Stimulated activated CD8-positive, alpha-beta memory T cell treated with anti-CD3 and anti-CD28 coated beads, Interleukin-12 subunit alpha, Interleukin-12 subunit beta, amount 100 ng/mL, for 4 hours (primary cell): Measurements from ENCODE around the gene ADD1.
"Not testable (repeated sequence)": the region's sequence is repeated elsewhere in the genome, so short reads cannot be mapped to it uniquely, and the experiment has no call there.

Source experiments
- DNase-seq: peaks from one replicate; pipeline ENCODE4 v3.0.0-alpha.2; 2020; ENCODE audit warnings: low read depth

ADD1 gene

GRCh38 chr4:2922453-2923101, 78.9 kb downstream of the ADD1 start:
- not testable (repeated sequence) for DNase-seq

GRCh38 chr4:2923141-2923551, 79.5 kb downstream of the ADD1 start:
- DNase-seq, result no peak

GRCh38 chr4:2923668-2924173, 80.1 kb downstream of the ADD1 start:
- DNase-seq, result no peak

GRCh38 chr4:2924286-2924685, 80.6 kb downstream of the ADD1 start:
- no peak for DNase-seq

- no peak for DNase-seq
These were observed 81.2 kb downstream of the ADD1 start for GRCh38 chr4:2924765-2925301.

GRCh38 chr4:2925496-2925895, 81.9 kb downstream of the ADD1 start:
- DNase-seq, result no peak

- DNase-seq, result no peak
These were observed 82.6 kb downstream of the ADD1 start for GRCh38 chr4:2925931-2926860.

GRCh38 chr4:2927016-2927695, 83.5 kb downstream of the ADD1 start:
- DNase-seq, result no peak

- no peak for DNase-seq
These were observed 84.0 kb downstream of the ADD1 start for GRCh38 chr4:2927696-2928075.

GRCh38 chr4:2928242-2929176, 84.9 kb downstream of the ADD1 start:
- no peak for DNase-seq

- no peak for DNase-seq
These were observed 85.8 kb downstream of the ADD1 start for GRCh38 chr4:2929469-2929868.

- no peak for DNase-seq
These were observed 86.6 kb downstream of the ADD1 start for GRCh38 chr4:2930135-2930757.

GRCh38 chr4:2930758-2931511, 87.3 kb downstream of the ADD1 start:
- DNase-seq, result no peak

GRCh38 chr4:2931512-2932301, 88.1 kb downstream of the ADD1 start:
- no peak for DNase-seq

GRCh38 chr4:2932321-2932950, 88.8 kb downstream of the ADD1 start:
- no peak for DNase-seq

- DNase-seq, result no peak
These were observed 89.4 kb downstream of the ADD1 start for GRCh38 chr4:2932951-2933565.

GRCh38 chr4:2933566-2934076, 90.0 kb downstream of the ADD1 start:
- no peak for DNase-seq
